ENCODE data around the gene WFDC5. TPM values are rescaled to one million over a fixed set of nuclear protein-coding genes. Genes with fewer than 3 reads are reported as not detected.
"Not testable (repeated sequence)": the region's sequence is repeated elsewhere in the genome, so short reads cannot be mapped to it uniquely, and the experiment has no call there.

WFDC5 gene
- total and polyA plus RNA-seq, 4 donors, result not detected

DNA sequence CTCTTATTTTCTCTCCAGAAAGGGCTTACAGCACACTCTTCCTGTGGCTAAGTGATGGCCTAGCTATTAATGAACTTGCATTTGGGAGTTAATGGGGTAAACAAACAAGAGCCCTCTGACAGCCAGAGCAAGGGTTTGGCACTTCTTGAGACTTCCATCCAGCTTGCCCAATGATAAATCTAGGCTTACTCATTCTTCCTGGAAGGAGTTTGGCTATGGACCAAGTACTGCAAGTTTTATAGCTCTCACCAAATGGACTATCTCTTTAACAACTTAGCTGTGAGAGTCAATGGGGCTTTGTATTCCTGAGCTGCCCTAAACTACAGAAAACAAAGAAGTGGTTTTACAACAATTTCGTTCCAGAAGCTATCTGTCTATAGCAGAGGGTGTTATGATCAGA, 43.0 kb upstream of the WFDC5 start:
- Histone ChIP-seq H3K27ac (ENCODE audit: low read depth in 1 of 2, low read length in 2 of 2) (no peak overlapping the region), H3K36me3 (ENCODE audit: control insufficient read depth in 4 of 4, insufficient read depth in 3 of 4, low read depth in 1 of 4, low read length in 3 of 4) (no peaks in the 10 kb centered on the region)

DNA sequence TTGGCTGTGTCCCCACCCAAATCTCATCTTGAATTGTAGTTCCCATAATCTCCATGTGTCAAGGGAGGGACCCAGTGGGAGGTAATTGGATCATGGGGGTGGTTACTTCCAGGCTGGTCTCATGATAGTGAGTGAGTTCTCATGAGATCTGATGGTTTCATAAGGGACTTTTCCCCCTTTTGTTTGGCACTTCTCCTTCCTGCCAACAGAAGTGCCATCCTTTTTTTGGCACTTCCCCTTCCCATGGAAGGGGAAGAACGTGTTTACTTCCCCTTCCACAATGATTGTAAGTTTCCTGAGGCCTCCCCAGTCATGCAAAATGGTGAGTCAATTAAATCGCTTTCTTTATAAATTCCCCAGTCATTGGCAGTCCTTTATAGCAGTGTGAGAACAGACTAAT, 41.7 kb upstream of the WFDC5 start:
- TF ChIP-seq HNF4G (IDR thresholded peaks at IDR 0.05) (no peak), SP1 (IDR thresholded peaks at IDR 0.05) (no peak), FOXA1 (IDR thresholded peaks at IDR 0.05) (no peak)
- TF ChIP-seq, protein P1, sequence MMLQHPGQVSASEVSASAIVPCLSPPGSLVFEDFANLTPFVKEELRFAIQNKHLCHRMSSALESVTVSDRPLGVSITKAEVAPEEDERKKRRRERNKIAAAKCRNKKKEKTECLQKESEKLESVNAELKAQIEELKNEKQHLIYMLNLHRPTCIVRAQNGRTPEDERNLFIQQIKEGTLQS (IDR thresholded peaks at IDR 0.05), result no peak
- 44% methylated on average over 2 of the region's 2 CpGs for WGBS
- Histone ChIP-seq H3K27me3 (ENCODE audit: control insufficient read depth in 4 of 4, insufficient read depth in 4 of 4, low read length in 3 of 4) (no peaks in the 10 kb centered on the region), H3K4me3 (ENCODE audit: low read depth in 1 of 3, low read length in 3 of 3) (no peak overlapping the region), H3K27ac (ENCODE audit: low read depth in 1 of 2, low read length in 2 of 2) (no peak overlapping the region), H3K4me1 (ENCODE audit: control insufficient read depth in 4 of 4, insufficient read depth in 4 of 4, low read length in 3 of 4) (no peaks in the 10 kb centered on the region), H3K36me3 (ENCODE audit: control insufficient read depth in 4 of 4, insufficient read depth in 3 of 4, low read depth in 1 of 4, low read length in 3 of 4) (no peaks in the 10 kb centered on the region), H3K9ac (ENCODE audit: low read depth in 1 of 2, low read length in 2 of 2) (no peak overlapping the region), H3K9me3 (ENCODE audit: control insufficient read depth in 4 of 4, low read length in 3 of 4) (peaks cover 0 to 8% (median 3%) of the 10 kb centered on the region in 4 donors)
- DNase-seq (ENCODE audit: low spot score), result no peak

More for the DNA sequence above, 43.0 kb upstream of the WFDC5 start:
- no peak overlapping the region for H3K9ac ChIP-seq (ENCODE audit: low read depth in 1 of 2, low read length in 2 of 2)
- no peak overlapping the region for H3K4me3 ChIP-seq (ENCODE audit: low read depth in 1 of 3, low read length in 3 of 3)
- TF ChIP-seq SP1 (IDR thresholded peaks at IDR 0.05) (no peak), TAF1 (conservative IDR thresholded peaks at IDR 0.05) (no peak), FOXA2 (IDR thresholded peaks at IDR 0.05) (no peak), RAD21 (IDR thresholded peaks at IDR 0.05) (no peak), RXRA (IDR thresholded peaks at IDR 0.05) (no peak), GABPA (IDR thresholded peaks at IDR 0.05 in 1 of 2, conservative IDR thresholded peaks at IDR 0.05 in 1 of 2) (no peak)
- TF ChIP-seq, protein P2, sequence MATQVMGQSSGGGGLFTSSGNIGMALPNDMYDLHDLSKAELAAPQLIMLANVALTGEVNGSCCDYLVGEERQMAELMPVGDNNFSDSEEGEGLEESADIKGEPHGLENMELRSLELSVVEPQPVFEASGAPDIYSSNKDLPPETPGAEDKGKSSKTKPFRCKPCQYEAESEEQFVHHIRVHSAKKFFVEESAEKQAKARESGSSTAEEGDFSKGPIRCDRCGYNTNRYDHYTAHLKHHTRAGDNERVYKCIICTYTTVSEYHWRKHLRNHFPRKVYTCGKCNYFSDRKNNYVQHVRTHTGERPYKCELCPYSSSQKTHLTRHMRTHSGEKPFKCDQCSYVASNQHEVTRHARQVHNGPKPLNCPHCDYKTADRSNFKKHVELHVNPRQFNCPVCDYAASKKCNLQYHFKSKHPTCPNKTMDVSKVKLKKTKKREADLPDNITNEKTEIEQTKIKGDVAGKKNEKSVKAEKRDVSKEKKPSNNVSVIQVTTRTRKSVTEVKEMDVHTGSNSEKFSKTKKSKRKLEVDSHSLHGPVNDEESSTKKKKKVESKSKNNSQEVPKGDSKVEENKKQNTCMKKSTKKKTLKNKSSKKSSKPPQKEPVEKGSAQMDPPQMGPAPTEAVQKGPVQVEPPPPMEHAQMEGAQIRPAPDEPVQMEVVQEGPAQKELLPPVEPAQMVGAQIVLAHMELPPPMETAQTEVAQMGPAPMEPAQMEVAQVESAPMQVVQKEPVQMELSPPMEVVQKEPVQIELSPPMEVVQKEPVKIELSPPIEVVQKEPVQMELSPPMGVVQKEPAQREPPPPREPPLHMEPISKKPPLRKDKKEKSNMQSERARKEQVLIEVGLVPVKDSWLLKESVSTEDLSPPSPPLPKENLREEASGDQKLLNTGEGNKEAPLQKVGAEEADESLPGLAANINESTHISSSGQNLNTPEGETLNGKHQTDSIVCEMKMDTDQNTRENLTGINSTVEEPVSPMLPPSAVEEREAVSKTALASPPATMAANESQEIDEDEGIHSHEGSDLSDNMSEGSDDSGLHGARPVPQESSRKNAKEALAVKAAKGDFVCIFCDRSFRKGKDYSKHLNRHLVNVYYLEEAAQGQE (IDR thresholded peaks at IDR 0.05), result no peak
- TF ChIP-seq, protein P3, sequence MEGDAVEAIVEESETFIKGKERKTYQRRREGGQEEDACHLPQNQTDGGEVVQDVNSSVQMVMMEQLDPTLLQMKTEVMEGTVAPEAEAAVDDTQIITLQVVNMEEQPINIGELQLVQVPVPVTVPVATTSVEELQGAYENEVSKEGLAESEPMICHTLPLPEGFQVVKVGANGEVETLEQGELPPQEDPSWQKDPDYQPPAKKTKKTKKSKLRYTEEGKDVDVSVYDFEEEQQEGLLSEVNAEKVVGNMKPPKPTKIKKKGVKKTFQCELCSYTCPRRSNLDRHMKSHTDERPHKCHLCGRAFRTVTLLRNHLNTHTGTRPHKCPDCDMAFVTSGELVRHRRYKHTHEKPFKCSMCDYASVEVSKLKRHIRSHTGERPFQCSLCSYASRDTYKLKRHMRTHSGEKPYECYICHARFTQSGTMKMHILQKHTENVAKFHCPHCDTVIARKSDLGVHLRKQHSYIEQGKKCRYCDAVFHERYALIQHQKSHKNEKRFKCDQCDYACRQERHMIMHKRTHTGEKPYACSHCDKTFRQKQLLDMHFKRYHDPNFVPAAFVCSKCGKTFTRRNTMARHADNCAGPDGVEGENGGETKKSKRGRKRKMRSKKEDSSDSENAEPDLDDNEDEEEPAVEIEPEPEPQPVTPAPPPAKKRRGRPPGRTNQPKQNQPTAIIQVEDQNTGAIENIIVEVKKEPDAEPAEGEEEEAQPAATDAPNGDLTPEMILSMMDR (IDR thresholded peaks at IDR 0.05; ENCODE audit: low read depth, low read length, missing input control), result no peak
- 28% methylated on average over 1 of the region's 1 CpG for WGBS
- H3K9me3 ChIP-seq (ENCODE audit: control insufficient read depth in 4 of 4, low read length in 3 of 4), result peaks cover 0 to 8% (median 4%) of the 10 kb centered on the region in 4 donors
- DNase-seq (ENCODE audit: low spot score), result no peak
- H3K4me1 ChIP-seq (ENCODE audit: control insufficient read depth in 4 of 4, insufficient read depth in 4 of 4, low read length in 3 of 4), result no peaks in the 10 kb centered on the region
- no peaks in the 10 kb centered on the region for H3K27me3 ChIP-seq (ENCODE audit: control insufficient read depth in 4 of 4, insufficient read depth in 4 of 4, low read length in 3 of 4)

DNA sequence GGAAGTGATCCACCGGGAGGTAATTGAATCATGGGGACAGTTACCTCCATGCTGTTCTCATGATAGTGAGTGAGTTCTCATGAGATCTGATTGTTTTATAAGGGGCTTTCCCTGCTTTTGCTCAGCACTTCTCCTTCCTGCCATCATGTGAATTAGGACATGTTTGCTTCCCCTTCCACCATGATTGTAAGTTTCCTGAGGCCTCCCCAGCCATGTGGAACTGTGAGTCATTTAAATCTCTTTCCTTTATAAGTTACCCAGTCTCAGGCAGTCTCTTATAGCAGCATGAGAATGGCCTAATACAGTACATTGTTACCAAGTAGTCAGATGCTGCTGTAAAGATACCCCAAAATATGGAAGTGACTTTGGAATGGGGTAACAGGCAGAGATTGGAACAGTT, 39.8 kb upstream of the WFDC5 start:
- WGBS, result 93% methylated on average over 1 of the region's 1 CpG
- H3K4me1 ChIP-seq (ENCODE audit: control insufficient read depth in 4 of 4, insufficient read depth in 4 of 4, low read length in 3 of 4); H3K27ac ChIP-seq (ENCODE audit: low read depth in 1 of 2, low read length in 2 of 2); H3K4me3 ChIP-seq (ENCODE audit: low read depth in 1 of 3, low read length in 3 of 3); H3K9ac ChIP-seq (ENCODE audit: low read depth in 1 of 2, low read length in 2 of 2); H3K27me3 ChIP-seq (ENCODE audit: control insufficient read depth in 4 of 4, insufficient read depth in 4 of 4, low read length in 3 of 4); H3K36me3 ChIP-seq (ENCODE audit: control insufficient read depth in 4 of 4, insufficient read depth in 3 of 4, low read depth in 1 of 4, low read length in 3 of 4); DNase-seq (ENCODE audit: low spot score); H3K9me3 ChIP-seq (ENCODE audit: control insufficient read depth in 4 of 4, low read length in 3 of 4): not testable (repeated sequence)
